ENCODE measurements around the gene GABPB1.

Gene GABPB1

DNA sequence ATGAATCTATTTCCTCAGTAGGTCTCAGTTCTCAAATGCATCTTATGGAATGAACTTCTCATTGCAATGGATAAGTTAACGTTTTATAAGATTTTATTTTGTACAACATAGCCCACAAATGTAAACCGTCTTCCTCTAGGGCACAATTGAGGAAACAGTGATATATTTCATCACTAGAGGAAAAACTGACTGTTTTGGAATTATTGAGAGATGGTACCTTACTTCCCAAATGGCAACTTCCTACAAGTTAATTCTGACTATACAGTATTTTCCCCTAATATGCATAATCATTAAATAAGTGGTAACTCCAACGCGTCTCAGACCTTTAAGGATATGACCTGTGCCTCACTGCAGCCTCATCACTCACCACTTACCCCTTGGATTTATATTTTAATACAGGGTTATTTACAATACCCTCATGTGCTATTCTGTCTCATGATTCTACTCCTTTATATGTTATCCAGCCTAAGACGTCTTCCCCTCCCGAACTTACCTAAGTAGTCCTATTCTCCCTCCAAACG is 13.3 kb downstream of the GABPB1 start:
- no peak for DNase-seq

DNA sequence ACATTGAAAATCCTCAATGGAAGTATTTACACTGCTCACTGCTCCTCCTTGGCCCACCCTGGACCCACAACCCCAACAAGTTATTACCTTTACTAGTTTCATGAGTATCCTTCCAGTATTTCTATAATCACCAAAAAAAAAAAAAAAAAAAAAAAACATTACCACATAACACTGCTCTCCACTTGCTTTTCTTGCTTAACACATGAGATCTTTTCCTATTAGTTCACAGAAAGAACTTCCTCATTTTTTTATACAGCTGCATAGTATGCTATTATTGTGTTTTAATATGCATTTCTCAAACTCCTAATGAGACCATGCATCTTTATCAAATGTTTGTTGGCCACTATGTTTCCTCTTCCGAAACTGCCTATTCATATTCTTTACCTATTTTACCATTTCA is 14.6 kb downstream of the GABPB1 start:
- peak in 1 of 2 donors; percentile 60 for DNase-seq

DNA sequence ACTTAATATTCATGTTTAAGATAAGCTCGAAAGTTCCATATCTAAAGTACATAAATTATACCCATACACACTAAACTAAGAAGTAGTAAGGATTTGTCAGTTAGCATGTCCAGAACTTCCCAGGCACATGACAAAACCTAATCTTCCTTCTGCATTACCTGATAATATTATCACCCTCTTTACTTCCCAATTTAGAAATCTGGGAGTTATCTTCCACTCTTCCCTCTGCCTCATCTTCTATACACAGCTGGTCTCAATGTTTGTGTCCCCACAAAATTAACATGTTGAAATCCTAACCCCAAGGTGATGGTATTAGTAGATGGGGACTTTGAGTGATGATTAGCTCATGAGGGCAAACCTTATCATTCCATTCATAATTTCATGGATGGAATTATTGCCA is 15.3 kb downstream of the GABPB1 start:
- no peak for DNase-seq

DNA sequence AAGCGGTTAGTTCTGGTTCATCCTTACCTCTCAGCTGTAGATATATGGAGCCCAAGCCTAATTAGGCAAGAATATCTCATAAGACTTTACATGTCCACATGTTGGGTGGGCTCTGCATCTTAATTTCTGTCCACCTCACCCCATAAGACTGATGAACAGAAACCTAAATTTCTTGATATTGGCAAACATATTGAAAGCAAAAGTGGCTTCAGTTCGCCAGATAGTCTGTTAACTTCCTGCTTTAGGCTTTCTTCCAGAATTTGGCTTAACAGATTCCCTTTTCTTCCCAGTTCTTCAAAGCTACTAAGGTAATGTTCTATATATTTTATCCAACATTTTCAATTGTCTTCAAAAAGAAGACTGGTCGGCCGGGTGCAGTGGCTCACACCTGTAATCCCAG is 19.7 kb downstream of the GABPB1 start:
- no peak for DNase-seq

DNA sequence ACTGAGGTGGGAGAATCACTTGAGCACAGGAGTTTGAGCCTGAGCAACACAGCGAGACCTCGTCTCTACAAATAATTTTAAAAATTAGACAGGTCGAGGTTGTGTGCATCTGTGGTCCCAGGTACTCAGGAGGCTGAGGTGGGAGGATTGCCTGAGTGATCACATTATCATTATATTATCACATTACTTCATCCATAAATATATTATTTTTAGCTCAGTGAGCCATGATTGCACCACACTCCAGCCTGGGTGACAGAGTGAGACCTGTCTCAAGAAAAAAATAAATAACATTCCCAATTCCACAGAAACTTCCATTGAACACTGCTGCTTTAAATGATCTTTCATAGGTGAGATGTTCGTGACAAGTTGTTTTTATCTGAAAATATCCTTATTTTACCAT is 21.8 kb downstream of the GABPB1 start:
- DNase-seq = no peak

DNA sequence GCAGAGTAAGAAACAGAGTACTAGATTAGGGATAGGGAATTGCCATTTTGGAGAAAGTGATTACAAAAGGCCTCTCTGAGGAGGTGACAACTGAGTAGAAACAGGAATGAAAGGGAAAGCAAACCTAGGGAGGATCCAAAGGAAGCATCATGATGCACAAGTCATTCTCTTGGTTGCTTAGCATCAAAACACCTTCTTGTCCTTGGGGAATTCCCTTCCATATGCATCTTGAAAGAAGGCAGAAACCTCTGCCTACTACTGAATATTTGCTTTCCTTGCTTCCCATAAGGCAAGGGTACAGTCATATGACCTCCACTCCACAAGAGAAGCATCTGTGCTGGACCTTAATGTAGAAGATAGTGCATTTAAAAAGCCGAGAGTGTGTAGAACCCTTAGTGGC is 24.1 kb downstream of the GABPB1 start:
- no peak for DNase-seq

DNA sequence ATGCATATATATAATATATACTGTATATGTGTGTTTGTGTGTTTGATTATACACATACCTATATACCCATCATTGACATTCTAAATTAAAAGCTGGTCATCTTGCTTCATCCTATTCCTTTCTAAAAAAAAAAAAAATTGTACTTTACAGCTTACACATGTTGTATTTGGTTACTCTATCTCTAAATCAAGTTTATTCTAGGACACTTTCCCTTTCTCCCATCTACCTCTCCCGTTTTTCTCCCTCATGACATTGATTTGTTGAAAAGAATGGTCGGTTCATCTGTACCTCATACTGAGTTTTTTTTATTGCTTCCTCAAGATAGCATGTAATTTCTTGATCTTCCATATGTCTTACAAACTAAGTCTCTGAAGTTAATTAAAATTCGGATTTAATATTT is 26.9 kb downstream of the GABPB1 start:
- DNase-seq = no peak

DNA sequence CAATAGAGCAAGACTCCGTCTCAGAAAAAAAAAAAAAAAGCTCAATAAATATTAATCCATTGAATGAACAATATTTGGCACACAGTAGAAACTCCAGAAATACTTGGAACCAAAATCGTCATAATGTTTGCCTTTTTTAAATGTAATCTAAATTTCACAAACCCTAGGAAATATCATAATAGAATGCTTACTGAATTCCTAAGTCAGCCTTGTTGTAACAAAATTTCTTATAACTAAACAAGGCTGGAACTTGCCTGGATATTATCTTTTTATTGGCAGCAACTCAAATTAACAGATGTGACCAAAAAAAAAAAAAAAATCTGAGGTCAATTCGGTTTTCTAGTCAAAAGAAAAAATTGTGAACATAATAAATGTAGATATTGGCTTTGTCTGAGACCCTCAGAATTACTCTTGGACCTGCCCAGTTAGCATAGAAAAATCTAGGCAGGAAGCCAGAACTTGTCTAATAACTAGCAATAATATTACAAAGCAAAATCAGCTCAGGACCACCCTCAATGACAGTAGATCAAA is 33.3 kb downstream of the GABPB1 start:
- no peak for DNase-seq

DNA sequence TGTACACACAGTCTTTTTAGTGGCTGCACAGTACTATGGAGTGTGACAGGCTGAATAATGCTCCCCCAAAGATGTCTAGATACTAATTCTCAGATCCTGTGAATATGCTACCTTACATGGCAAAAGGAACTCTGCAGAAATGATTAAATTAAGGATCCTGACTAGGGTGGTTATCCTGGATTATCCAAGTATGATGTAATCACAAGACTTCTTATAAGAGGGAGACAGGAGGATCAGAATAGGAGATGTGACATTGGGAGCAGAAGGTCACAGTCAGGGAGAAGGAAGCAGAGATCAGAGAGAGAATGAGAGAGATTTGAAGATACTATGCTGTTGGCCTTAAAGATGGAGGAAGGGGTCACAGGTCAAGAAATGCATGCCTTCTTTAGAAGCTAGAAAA is 34.5 kb downstream of the GABPB1 start:
- DNase-seq = no peak

DNA sequence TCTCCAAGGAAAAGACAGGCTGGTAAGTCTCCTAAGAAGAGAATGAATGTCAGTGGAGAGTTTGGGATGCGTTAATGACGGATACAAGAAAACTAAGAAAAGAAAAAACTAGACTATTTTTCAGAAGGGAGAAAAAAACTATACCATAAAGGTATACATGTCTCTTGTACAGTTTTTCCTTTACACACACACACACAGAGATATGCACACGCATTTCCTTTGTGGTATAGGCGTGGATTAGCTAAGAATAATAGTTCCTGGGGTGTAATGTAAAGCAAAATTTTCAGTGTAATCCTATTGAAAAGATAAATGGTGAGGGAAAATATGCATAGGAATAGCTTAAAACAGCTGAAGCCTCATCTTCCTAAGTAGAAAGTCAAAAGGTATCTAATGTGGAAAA is 36.3 kb downstream of the GABPB1 start:
- no peak for DNase-seq

DNA sequence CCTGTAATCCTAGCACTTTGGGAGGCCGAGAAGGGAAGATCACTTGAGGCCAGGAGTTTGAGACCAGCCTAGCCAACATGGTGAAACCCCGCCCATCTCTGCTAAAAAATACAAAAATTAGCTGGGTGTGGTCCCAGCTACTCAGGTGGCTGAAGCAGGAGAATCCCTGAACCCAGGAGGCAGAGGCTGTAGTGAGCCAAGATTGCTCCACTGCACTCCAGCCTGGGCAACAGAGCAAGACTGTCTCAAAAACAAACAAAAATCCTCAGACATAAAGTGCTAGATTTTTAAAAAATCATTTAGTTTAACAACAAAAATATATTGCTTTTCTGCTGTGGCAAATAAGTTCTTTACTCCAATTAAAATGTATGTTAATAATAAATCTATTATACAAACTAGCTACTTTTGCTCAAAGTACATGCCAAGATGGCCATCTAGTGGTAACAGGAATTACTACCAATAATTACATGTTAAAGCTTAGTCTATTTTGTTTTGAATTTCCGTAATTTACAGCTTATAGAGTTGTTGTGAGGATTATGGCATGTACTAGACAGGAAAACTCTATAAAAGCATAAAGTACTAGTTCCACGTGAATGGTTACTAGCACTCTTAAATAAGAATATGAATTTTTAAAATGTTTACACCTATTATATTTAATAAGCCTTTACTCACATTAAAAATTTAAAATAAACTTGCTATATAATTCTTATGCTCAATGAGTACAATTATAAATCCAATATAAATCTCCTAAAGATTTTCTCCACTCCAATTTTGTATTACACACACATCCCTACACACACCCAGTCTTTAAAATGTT is 39.0 kb downstream of the GABPB1 start:
- DNase-seq = peak in 1 of 2 donors; percentile 35

DNA sequence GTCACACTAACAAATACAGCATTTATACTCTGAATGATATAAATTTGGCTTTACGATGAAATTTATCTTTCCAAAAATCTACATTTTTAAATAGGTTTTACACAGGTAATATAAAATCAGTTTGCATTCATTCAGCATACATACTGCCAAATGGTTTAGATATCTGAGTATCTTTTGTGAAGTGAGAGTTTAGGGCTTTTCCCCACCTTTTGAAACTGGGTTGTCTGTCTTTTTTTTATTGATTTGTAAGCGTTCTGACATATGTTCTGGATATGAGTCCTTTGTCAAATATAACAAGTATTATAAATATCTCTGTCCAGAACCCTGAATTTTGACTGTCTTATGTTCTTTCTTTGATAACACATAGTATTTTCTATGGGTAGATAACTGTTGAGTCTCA is 42.4 kb downstream of the GABPB1 start:
- no peak for DNase-seq

DNA sequence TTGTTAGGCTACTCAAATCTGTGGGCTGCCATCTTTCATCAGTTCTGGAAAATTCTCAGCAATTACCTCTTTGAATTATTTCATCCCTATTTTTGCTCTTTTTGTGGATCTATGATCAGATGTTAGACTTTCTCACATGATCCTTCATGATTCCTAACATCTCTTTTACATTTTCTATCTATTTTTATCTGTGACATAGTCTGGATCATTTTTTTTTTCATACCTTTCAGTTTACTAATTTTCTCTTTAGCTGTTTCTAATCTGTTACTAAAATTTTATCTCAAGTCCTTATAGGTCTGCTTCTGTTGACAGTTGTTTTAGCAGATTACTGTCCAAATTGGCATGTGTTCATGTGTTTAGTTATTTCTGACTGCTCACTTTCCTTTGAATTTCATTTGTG is 47.2 kb downstream of the GABPB1 start:
- no peak for DNase-seq

DNA sequence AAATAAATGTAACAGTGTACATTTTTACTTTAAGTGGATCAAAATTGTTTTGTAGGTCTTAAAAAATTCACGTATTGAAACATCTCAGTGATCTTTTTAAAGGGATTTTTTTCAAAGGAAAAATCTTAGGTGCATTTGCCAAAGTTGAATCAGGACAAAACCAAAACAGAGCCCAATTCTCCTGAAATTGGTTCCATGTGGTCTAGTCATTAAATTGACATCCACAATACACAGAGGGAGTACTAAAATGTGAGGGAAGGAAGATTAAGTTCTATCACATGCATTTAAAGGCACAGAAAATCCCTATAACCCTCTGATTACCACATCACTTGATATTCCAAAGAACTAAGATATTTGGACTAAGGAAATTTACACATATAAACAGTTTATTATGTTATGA is 50.2 kb downstream of the GABPB1 start:
- no peak for DNase-seq

DNA sequence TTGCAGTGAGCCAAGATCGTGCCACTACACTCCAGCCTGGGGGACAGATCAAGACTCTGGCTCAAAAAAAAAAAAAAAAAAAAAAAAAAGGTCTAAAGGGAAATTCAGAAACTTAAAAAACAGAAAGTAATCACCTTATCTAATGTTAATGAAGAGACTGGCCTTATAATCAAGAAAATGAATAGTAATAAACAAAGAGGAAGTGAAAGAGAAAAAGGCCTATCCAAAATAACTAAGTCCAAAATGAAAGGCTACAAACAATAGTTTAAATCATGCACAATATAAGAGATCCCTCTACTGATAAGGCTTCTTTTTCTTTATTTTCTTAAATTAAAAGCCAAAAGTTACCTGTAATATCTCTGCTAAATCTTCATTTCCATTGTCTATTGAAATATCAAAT is 52.4 kb downstream of the GABPB1 start:
- no peak for DNase-seq

DNA sequence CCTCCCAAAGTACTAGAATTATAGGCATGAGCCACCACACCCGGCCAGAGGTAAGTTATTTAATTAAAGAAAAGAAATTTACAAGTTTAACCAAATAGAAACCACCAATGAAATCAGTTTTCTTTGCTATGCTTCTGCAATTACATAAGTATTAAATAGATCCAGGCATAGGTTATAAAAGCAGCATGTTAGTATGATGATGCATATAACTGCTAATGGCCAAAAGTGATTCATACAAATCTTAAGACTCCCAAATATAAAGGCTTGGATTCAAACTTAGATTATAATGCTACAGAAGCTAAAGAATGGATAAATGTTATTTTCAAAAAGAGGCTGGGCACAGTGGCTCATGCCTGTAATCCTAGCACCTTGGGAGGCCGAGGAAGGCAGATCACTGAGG is 56.7 kb downstream of the GABPB1 start:
- no peak for DNase-seq

DNA sequence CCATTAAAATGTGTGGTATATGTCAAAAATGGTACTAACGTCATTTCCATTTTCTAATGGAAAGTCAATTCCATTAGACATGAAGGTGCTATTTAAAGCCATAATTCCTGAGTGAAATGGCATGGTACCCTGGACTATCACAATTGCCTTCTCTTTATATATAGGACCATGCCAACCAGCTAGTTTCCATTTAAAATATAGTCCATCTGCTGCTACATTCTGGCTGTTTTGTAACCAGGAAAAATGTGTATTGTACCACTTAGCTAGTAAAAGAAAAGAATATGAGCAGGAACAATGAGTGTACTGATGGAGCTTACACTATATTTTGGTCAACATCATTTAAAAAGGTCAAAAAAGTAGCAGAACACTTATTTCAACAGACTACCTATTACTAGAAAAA is 59.0 kb downstream of the GABPB1 start:
- no peak for DNase-seq

DNA sequence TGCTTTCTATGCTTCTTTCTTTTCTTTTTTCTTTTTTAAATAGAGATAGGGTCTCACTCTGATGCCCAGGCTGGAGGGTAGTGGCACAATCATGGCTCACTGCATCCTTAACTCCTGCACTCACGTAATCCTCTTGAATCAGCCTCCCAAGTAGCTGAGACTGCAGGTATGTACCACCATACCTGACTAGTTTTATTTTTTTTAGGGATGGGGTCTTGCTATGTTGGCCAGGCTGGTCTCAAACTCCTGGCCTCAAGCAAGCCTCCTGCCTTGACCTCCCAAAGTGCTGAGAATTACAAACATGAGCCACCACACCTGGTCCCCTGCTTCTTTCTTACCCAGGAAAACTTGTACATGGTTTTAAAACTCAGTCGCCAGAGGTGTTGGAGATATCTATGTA is 65.2 kb downstream of the GABPB1 start:
- no peak for DNase-seq

DNA sequence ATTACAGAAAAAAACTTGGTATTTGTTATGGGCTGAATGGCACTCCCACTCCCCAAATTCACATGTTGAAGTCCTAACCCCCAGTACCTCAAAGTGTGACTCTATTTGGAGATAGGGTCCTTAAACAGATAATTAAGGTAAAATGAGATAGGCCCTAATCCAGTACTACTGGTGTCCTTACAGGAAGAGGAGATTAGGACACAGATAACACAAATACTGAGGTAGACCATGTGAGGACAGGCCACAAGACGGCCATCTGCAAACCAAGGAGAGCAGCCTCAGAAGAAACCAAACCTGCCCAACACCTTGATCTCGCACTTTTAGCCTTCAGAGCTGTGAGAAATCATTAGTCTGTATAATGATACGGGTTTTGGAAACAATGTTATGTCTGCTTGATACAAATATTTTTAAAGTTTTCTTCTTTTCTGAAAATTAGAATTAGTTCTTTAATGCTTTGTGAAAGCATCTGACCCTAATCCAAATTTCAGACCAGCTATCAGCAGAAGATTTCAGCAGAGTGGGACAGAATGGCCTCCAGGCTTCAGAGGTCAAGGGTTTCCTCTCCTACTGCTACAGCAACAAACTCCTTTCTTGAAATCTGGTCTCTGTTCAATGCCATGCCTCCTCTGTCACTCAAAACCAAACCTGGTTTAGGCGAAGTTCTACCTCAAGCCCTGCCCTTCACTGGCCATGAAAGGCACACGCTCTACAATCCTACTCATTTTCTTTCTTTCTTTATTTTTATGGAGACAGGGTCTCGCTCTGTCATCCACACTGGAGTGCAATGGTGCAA is 67.5 kb downstream of the GABPB1 start:
- DNase-seq = no peak

DNA sequence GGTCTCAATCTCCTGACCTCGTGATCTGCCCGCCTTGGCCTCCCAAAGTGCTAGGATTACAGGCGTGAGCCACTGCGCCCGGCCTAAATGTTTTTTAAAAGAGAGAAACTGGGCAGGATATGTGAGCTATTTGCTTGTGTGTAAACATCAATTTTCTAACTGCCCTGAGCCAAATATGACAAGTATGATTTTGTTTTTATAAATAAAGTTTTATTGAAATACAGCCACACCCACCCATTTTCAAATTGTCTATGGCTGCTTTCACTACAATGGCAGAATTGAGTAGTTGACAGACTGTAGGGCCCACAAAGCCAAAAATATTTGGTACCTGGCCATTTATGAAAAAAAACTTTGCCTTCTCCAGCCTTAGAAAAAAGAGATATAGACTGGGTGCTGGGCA is 73.6 kb downstream of the GABPB1 start:
- DNase-seq = no peak

DNA sequence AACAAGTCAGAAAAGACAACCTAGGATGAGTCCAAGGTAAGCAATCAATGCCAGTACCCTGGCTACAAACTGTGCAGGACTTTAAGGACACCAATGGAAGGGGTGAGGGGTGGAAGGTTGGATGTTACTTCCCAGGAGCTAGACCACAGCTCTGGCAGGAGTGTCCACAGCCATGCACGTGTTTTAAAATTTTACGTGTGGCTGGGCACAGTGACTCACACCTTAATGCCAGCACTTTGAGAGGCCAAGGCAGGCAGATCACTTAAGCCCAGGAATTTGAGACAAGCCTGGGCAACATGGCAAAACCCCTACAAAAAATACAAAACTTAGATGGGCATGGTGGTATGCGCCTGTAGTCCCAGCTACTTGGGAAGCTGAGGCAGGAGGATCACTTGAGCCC is 74.7 kb downstream of the GABPB1 start:
- DNase-seq = no peak

DNA sequence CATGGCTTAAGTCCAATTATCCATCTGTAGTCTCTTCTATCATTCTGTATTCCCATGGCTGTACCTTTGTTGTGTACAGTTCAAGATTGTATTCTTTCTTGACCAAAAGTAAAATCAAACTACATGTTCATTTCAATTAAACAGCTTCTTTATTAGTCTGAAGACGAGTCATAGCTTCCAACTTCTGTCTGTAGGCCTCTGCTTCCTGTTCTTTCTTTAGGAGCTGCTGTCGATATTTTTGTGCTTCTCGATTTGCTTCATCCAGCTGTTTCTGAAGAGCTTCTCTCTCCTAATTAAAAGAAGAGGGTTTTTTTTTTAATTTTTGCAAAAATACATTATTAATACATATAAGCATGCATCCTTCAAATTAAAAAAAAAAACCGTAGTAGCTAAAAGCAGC is 76.5 kb downstream of the GABPB1 start:
- DNase-seq = peak in 1 of 2 donors; percentile 41

DNA sequence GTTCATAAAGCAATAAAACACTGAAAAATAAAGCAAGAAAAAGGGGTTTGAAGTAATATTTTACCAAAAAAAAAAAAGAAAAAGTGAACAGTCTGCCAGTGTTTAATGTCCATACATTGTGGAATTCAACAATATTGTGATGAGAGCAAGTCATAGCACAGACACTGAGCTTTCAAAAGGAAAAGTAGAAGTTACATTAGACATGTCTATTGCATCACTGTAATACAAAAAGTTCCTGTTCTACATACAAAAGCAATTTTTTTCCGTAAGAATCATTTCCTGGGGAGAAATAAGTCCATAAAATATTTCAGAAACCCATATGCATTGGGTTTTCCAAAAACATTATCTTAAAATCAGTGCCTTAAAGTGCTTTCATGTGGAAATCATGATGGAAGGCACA is 77.6 kb downstream of the GABPB1 start:
- no peak for DNase-seq

DNA sequence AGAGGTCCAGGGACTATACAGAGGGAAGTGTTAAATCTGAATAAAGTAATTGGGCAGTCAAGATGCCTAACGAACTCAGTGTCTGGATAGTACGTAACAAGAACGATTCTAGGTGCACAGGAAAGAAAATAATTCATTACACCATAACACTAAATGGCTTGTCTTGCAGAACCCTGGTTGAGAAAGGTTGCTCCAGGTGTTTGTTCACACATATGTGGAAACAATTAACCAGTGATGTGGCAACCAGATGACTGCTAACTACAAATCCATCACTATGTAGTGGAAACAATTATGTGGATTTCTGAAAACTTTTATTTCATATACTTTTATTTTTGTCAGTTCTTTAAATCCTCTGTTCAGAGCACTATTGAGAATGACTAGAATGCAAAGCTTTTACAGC is 79.1 kb downstream of the GABPB1 start:
- DNase-seq = no peak
